Loucy (cell line): ENCODE measurements around the gene MALRD1.

ENCODE experiments used
- CTCF ChIP-seq: fragments of 200-600 bp; sonication (generic); conservative IDR thresholded peaks from 2 replicates; pipeline ENCODE4 v1.5.1; 2014; ENCODE audit warnings: mild to moderate bottlenecking, antibody characterized with exemption, low read length
- EZH2phosphoT487 ChIP-seq: fragments of 200-600 bp; IDR thresholded peaks from 2 replicates; pipeline ENCODE4 v1.6.1; 2018; ENCODE audit warnings: antibody characterized with exemption, mild to moderate bottlenecking, moderate library complexity, borderline replicate concordance

- TF ChIP-seq EZH2phosphoT487 (no peak), CTCF (no peak)
Measured at GRCh38 chr10:19689231-19689630, 640.6 kb downstream of the MALRD1 start.
